ENCODE results near the gene POLR2H.

DNA sequence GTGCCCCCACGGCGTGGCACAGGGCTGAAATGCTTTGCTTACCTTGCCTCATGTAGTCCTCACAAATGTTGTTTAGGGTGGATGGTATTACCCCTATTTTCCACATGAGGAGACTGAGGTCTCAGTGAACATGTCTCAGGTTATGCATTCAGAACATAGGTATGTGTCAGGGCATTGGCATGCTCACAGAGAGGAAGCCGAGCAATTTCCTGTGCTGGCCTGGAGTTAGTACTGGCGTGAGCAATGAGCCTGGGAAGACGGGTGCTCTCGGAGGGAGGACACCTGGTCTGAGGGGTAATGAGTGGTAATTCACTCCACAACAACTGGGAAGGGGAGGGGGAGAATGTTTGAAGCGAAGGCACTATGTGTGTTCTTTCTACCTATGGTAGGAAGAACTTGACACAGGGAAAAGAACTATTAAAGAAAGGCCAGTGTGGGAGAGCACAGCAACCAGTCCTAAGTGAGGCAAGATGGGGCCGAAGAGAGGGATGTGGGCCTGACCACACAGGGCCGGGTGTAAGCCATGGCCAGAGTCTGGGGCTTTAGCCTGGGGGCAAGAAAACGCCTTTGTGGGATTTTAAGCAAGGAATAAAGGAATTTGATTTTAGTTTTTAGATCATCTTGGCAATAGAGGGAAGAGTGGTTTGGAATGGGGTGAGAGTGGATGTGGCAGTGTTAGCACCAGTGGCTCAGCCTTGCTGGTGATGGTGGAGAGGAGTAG is 29.0 kb upstream of the POLR2H start:
- TF ChIP-seq, protein P1, sequence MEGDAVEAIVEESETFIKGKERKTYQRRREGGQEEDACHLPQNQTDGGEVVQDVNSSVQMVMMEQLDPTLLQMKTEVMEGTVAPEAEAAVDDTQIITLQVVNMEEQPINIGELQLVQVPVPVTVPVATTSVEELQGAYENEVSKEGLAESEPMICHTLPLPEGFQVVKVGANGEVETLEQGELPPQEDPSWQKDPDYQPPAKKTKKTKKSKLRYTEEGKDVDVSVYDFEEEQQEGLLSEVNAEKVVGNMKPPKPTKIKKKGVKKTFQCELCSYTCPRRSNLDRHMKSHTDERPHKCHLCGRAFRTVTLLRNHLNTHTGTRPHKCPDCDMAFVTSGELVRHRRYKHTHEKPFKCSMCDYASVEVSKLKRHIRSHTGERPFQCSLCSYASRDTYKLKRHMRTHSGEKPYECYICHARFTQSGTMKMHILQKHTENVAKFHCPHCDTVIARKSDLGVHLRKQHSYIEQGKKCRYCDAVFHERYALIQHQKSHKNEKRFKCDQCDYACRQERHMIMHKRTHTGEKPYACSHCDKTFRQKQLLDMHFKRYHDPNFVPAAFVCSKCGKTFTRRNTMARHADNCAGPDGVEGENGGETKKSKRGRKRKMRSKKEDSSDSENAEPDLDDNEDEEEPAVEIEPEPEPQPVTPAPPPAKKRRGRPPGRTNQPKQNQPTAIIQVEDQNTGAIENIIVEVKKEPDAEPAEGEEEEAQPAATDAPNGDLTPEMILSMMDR (IDR thresholded peaks at IDR 0.05; ENCODE audit: low read depth, low read length, poor library complexity, severe bottlenecking) = no peak
- no peak for TF ChIP-seq EZH2phosphoT487 (IDR thresholded peaks at IDR 0.05; ENCODE audit: borderline replicate concordance, low read length)

Data from DOHH2 (cell line).